HG03108 (cell line): ENCODE results near the gene PHF2.

Experiments
- ATAC-seq: cut with Tn5 transposase; IDR thresholded peaks from one replicate; pipeline ENCODE4 v1.9.1; 2021; ENCODE audit warnings: moderate library complexity; ENCODE audit not compliant: unreplicated experiment

The PHF2 gene

DNA sequence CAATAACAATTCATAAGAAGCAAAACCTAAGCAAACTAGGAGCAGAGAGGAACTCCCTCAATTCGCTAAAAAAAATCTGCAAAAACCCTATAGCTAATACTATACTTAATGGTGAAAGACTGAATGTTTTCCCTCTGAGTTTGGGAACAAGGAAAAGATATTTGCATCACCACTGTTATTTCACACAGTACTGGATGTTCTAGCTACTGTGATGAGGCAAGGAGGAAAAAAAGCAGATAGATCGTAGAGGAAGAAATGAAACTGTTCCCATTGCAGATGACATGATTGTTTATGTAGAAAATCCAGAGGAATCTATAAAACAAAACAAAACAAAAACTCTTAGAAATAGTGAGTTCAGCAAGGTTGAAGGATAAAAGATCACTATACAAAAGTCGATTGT lies 116.7 kb downstream of the PHF2 start:
- ATAC-seq = no peak

DNA sequence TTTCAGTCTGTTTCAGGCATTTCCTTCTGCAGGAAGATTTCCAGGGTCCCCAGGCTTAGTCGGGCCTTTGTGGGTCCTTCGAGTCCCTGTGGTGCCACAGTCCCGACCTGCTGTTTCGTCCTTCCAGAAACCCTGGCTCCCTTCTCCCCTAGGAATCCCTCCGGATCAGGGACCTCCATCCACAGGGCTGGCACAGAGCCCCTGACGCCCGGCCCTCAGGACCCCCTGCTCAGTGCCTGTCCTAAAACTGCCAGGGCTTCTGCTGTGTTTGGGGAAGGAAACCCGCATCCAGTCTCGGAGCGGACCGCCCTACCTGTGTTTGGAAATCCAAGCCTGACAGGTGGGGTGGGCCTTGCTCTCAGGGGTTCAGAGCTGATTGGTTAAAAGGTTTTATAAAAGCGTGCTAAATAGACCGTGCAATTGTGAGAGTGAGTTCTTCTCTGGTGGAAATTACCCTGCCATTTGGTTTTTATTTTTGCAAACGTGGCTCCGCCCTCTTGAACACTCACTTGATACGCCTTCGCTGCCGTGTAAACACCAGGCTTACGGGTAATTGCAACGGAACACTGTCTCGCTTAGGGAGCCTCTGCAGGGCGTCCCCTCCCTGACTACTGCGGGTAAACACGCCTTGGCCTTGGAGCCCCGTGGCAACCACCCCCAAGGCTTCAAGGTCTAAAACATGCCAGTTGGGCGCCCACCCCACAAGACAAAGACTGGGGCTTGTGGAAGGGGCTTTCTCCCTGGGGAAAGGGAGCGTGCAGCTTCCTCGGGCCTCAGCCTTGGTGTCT lies 121.2 kb downstream of the PHF2 start:
- ATAC-seq = no peak

DNA sequence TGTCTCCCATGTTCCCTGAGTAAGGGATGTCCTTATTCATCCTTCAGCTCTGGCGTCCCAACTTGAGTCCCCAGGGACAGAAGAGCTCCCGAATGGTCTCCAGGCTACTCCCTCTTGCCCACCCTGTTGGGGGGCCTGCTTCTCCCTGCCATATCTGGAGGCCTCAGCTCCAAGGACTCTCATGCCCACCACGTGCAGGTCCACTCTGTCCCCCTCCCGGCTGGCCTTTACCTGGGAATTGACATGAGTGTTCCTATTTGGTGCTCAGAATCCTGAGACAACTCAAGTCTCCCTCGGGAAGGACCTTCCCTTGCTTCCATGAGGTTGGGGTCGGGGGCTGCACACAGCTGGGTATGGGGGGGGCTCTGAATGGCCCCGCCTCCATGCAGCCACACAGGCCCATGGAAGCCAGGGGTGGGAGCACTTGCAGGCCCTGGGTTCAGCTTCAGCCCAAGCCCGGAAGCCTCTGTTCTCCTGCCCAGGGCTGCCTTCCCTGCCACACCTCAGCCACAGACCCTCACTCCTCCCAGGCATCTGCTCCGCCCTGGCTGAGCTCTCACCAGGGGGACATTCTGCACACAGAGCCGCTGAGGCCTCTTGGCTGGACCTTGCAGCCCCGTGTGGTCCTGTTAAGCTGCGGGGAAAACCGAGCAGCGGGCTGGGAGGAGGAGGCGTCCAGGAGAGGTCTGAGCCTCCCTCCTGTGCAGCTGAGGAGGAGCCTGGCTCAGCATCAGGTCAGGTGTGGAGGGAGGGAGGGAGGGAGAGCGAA lies 121.9 kb downstream of the PHF2 start:
- ATAC-seq = no peak

DNA sequence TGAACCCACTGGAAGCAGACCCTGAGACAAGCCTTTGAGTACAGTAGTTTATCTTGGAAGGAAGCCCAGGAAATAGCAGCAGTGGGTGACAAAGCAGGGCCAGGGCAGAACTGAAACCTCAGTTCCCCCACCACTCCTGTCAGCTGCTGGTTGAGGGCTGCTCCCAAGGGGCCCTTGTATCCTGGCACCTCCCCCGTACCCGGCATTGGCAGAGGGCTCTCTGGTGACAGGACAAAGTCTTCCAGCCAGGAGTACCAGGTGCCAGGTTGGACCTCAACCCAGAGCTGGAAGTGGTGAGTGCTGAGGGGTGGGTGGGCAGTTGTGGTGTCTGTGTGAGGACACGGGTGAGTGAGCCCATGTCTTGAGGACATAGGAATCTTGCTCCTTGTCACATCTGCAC lies 123.3 kb downstream of the PHF2 start:
- ATAC-seq = no peak

DNA sequence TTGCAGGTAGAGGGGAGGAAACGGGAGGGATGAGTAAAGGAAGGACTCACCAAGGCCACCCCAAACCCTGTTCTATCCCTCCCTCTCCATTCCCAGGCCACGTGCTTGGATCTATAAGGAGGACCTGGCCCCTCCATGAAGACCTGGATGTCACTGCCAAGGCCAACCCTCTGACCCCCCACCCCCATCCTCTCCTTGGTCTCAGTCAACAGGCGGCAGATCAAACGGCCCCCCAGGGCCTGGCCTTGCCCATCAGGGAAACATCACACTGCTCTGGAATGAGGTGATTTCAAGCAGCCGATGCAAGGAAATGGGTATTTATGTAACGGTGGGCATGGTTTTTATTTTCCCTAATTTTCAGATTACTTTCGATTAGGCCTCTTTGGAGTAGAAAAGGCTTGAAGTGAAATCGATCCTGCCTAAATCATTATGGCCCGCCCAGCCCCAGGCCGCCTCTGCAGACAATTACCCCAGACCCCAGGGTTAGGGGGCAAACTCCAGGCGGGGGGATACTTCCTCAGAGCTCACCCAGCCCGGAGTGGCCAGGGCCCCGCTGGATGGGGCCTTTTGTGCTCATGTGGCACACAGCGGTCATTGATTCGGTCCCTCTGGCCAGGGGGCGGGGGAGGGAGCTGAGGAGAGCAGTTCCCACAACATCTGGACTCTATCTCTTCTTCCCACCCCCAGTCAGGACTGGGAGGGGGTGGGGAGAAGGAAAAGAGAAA lies 125.3 kb downstream of the PHF2 start:
- no peak for ATAC-seq

DNA sequence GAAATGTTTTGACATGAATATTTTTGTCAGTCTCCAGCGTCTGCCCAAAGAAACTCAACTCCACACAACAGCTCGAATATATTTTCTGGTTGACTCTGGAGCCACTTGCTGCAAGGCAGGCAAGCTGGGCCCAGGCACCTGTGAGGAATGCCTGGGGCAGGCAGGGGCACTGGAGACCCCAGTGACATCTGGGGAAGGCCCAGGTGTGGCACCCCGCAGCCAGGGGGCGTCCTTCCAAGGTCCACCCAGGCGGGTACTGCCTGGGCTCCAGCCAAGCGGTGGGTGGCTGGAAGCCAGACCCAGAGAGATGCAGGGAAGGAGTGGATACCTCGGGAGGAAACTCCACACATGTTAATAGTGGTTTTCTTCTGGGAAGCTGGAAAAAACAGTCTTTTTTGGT lies 125.9 kb downstream of the PHF2 start:
- no peak for ATAC-seq

DNA sequence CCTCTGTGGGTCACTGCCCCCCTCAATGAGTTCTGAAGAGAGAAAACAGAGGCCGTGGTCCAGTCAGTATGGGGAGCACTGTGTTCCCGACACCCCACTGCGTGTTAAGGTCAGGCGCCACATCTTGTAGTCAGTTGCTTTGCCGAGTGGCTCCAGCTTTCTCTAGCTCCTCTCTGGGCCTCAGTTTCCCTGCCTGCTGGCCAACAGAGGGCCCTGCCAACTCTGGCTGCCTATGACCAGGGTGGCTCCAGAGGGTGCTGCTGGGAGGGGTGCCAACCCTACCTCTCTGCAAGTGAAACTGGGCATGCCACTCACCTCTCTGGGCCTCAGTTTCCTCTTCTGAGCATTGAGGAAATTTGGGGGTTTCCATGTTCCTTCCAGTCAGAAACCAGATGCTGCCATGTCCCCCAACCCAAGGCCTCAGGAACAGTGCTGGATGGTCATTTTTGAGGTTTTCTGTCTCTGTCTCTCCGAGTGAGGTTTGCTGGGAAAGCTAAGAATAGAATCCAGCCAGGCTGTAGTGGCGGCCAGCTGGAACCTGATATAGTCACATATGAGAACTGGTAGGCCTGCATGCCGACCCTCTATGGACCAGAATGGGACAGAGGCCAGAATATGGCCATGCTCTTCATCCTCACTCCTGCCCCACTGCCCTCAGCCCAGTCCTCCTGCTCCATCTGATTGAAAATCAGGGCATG lies 132.1 kb downstream of the PHF2 start:
- no peak for ATAC-seq

DNA sequence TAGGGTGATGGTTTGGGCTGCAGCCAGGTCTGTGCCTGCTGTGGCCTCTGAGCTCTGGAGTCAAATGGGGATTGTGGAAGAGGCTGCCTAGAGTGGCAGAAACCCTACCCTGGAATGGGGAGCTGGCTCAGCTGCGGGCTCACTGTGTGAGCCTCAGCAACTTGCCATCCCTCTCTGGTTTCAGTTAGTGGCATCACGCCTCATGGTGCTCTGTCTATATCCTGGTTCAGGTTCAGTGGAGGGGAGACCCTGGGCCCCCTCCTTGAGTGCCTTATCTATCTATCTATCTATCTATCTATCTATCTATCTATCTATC lies 132.6 kb downstream of the PHF2 start:
- no peak for ATAC-seq

DNA sequence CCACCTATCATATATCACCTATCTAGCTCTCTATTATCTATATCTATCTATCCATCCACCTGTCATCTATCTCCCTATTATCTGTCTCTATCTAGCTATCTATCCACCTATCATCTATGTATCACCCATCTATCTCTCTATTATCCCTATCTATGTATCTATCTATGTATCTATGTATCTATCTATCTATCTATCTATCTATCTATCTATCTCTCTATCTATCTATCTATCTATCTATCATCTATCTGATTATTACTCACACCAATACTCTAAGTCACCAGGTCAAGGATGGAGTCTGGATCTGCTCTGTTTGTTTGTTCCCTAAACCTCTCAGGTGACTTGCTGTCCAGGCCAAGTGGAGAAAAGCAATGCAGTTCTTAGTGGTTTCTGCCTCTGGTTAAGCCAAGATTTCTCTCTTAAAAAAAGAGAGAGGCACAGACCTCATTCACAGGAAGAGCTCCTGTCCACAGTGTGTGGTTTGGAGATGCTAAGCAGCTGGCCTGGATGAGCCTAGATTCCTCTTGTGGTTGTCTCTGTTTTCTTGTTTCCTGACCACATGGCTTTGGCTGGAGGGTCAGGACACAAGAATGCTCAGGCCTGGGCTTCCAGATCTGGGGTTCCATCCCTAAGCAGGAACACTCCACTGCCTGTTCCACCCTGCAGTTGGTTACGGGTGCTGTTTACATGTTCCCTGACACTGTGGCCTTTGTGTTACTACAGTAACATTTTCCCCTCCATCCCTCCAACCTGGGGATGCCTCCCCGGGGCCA lies 133.4 kb downstream of the PHF2 start:
- no peak for ATAC-seq

DNA sequence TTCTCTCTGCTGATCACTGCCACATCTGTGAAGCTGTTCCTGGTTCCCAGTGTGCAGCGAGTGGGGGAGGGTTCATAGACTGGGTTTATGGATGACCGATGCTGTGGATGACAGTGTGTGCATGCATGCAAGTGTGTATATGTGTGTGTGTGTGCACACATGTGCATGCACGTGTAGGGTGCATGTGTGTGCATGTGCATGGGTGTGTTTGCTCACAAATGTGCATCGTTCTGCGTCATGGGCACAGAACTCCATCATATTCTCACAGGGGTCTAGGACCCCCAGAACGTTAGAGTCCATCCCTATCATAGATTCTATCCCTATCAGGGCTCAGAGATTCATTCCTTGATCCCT lies 134.0 kb downstream of the PHF2 start:
- ATAC-seq = no peak

DNA sequence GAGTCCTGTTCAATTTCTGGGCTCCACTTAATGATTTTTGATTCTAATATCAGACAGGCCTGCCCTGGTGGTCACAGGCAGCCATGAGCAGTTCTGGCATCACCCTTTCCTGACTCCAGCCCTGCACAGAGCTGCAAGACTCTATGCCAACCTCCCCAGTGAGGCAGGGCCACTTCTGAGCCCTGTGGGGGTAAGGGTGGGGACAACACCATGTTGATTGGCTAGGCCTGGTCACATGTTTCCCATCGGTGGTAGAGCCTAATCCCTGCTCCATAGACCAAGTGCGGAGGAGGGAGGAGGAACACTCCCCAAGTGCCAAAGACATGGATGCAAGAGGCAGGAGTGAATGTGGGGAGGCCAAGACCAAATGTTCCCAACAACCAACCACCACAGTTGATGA lies 134.6 kb downstream of the PHF2 start:
- ATAC-seq = no peak

DNA sequence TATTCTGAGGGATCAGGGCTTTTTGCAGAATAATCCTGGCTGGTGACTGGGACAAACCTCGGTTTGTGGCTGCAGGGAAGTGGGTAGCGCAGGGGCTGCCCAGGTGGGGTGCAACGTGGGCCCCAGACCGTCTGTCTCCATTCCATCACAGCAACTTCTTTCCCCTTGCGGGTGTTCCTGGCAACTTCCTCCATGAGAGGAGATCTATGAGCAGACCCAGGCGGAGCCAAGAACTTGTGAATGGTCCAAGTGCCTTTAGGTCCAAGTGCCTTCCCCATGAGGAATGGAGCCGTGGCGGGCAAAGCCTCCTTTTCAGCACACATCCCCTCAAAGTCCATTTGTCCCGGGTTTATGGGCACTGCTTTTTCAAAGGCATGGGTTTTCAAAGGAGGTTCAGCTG lies 136.5 kb downstream of the PHF2 start:
- no peak for ATAC-seq

DNA sequence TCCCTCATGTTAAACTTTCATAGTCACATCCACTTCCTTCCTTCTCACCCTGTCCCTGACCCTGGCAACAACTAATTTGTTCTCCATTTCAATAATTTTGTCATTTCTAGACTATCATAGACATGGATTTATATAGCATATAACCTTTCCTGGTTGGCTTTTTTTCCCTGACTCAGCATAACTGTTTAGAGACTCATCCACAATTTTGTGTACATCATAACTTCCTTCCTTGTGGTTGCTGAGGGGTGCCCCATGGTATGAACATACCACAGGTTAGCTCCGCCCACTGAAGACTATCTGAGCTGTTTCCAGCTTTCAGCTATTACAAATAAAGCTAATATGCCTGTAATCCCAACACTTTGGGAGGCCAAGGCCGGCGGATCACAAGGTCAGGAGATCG lies 137.3 kb downstream of the PHF2 start:
- ATAC-seq = no peak

DNA sequence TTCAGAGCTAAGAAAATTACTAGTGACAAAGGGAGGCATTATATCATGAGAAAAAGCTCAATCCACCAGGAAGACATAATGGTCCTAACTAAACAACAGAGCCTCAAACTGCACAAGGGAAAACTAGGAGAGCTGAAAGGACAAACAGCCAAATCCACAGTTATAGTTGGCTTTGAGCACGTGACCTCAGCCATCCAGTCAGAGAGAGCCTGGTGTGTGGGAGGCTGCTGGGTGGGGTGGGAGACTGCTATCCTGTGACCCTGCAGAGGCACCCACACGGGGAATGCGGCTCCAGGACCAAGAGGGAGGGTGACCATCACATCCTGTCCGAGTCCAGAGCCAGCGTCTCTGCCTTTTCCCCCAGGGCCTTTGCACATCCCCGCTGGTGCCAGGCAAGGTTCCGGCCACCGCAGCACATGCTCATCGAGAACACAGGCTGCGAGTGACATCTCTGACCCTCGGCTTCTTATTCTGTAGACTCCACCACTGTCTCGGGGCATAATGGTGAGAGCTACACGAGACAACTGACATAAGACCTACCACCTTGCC lies 145.1 kb downstream of the PHF2 start:
- ATAC-seq = no peak

DNA sequence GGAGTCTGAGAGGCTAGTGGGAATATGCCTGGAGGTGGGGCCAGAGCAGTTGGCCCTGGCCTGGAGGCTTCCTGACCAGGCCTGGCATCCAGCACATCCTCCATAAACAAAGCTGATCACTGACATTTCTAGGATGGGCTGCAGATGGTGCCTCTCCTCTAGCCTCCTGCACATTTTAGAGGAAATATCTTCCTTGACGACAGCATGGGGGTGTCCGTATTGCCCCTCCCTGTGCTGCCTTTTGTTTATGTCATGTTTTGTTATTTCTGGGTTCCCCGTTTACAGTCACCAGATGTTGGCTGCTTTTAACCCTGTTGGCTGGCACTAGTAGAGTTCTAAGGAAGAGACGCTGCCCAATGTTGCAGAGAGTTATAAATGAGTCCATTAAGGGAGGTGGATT lies 148.5 kb downstream of the PHF2 start:
- ATAC-seq = no peak

DNA sequence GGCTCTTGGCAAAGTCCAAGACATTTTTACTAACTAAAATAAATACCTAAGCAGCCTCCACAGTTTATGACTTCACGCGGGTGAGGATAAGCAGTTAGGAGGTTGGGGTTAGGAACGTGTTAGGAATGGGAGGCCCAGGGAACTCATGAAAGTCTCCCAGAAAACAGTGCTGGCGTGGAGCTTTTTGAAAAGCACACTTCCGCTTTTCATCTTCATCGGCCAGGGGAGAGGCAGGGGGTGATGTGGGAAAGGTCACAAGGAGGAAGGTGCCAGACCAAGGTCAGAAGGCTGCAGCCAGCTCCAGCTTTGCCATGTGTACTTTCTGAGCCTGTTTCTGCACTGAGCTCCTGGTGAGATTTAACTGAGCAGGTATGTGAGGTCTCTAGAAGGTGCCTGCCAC lies 149.0 kb downstream of the PHF2 start:
- no peak for ATAC-seq

DNA sequence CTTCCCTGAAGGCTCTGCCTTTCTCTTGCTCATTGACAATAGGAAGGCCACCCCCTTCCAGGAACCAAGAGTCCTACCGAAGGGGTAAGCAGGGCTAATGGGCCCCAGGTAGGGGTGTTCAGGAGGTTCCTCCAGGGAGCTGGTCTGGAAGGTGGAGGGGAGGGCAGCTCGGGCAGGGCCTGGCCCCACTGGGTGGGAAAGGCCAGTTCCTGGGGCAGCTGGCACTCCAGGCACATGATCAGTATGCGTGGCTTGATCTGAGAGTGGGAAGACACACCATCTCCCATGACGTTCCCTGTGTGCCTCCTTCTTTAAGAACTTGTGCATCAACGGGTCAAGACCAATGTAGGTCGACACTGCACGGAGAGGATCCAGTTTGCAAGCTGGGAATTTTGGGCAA lies 149.8 kb downstream of the PHF2 start:
- no peak for ATAC-seq
